Endodermal cell (in vitro differentiated cells): ENCODE measurements around the gene OMD. TPM values are rescaled to one million over a fixed set of nuclear protein-coding genes. Genes with fewer than 3 reads are reported as not detected.

Experiments
- DNase-seq: peaks from one replicate; pipeline ENCODE4 v3.0.0-alpha.2; 2017
- H3K27ac ChIP-seq: 2 replicates; pipeline ENCODE4 v1.5.1; 2013; ENCODE audit warnings: mild to moderate bottlenecking, low read depth, low read length, moderate library complexity
- H3K27me3 ChIP-seq: 2 replicates; pipeline ENCODE4 v1.6.1; 2013; ENCODE audit warnings: mild to moderate bottlenecking, low read length, moderate library complexity; ENCODE audit not compliant: insufficient read depth, control insufficient read depth, poor library complexity, severe bottlenecking
- H3K36me3 ChIP-seq: 2 replicates; pipeline ENCODE4 v1.7.0; 2013; ENCODE audit warnings: mild to moderate bottlenecking, low read length, moderate library complexity; ENCODE audit not compliant: control insufficient read depth, insufficient read depth
- H3K4me1 ChIP-seq: one replicate; pipeline ENCODE4 v1.7.0; 2013; ENCODE audit warnings: low read length; ENCODE audit not compliant: control insufficient read depth, insufficient read depth
- H3K4me3 ChIP-seq: 2 replicates; pipeline ENCODE4 v1.5.1; 2013; ENCODE audit warnings: mild to moderate bottlenecking, low read length, moderate library complexity
- H3K9ac ChIP-seq: 2 replicates; pipeline ENCODE4 v1.6.1; 2013; ENCODE audit warnings: mild to moderate bottlenecking, low read length, moderate library complexity; ENCODE audit not compliant: poor library complexity, severe bottlenecking; ENCODE audit errors: extremely low read depth
- H3K9me3 ChIP-seq: 2 replicates; pipeline ENCODE4 v1.6.1; 2013; ENCODE audit warnings: mild to moderate bottlenecking, low read length, moderate library complexity; ENCODE audit not compliant: control insufficient read depth
- H3K27ac Mint-ChIP-seq: 2 replicates; pipeline ENCODE4 v1.8.0; 2020; ENCODE audit warnings: mixed read lengths
- H3K27me3 Mint-ChIP-seq: 2 replicates; pipeline ENCODE4 v1.8.0; 2021; ENCODE audit warnings: mild to moderate bottlenecking, mixed read lengths; ENCODE audit not compliant: insufficient read depth
- H3K36me3 Mint-ChIP-seq: 2 replicates; pipeline ENCODE4 v1.8.0; 2020; ENCODE audit warnings: low read depth, mixed read lengths
- H3K4me1 Mint-ChIP-seq: 2 replicates; pipeline ENCODE4 v1.8.0; 2020; ENCODE audit warnings: mixed read lengths
- H3K4me3 Mint-ChIP-seq: 2 replicates; pipeline ENCODE4 v1.8.0; 2020; ENCODE audit warnings: mild to moderate bottlenecking, moderate library complexity, mixed read lengths
- H3K9me3 Mint-ChIP-seq: 2 replicates; pipeline ENCODE4 v1.8.0; 2020; ENCODE audit warnings: mild to moderate bottlenecking, mixed read lengths
- WGBS, 2 experiments: methylation state at CpG; one replicate each; pipeline versions ENCODE4 v1.1.5 to v1.1.7; 2013; ENCODE audit warnings: missing lambda C conversion rate in 2 of 2, mixed read lengths in 1 of 2; ENCODE audit not compliant: insufficient coverage in 1 of 2, insufficient read length in 1 of 2; 5-methylcytosine and 5-hydroxymethylcytosine counted together
- total RNA-seq, 2 donors: library from RNA; stranded (reverse); fragmentation: NEBNext Ultra II Directional in 1 of 2; extraction: Animal tissue kit (Norgen Biotek cat#: 25700) in 1 of 2; gene quantifications; 2 replicates in 1 of 2; 3 replicates in 1 of 2; pipeline ENCODE4 v1.2.1, GENCODE V29; 2021
- TF ChIP-seq, protein P1 (sequence below): fragments of 200-600 bp; sonication (generic); conservative IDR thresholded peaks from 2 replicates; pipeline ENCODE4 v1.5.0; 2021; ENCODE audit warnings: antibody characterized with exemption, mild to moderate bottlenecking

The OMD gene
- total RNA-seq, 2 donors from 2014 or later = not detected

DNA sequence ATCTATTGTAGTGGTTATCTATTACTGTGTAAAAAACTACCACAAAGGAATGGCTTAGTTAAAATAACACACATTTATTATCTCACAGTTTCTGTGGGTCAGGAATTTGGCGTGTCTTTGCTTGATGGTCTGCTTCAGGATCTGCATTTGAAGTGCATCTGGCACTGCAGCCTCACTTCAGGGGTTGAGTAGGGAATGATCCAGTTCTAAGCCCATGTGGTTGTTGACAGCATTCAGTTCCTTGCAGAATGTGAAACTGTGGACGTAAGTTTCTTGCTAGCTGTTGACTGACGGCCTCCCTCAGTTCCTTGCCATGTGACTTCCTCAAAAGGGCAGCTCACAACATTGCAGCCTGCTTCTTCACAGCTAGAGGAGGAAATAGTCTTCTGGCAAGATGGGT lies 17.8 kb downstream of the OMD start:
- no peak for DNase-seq
- H3K27ac Mint-ChIP-seq = no peak overlapping the region
- H3K9ac ChIP-seq = no peak overlapping the region
- H3K9me3 Mint-ChIP-seq = no peaks in the 10 kb centered on the region
- no peaks in the 10 kb centered on the region for H3K9me3 ChIP-seq
- no peak overlapping the region for H3K27ac ChIP-seq
- no peak overlapping the region for H3K4me3 ChIP-seq
- no peaks in the 10 kb centered on the region for H3K27me3 Mint-ChIP-seq
- H3K4me1 ChIP-seq = no peaks in the 10 kb centered on the region
- H3K36me3 Mint-ChIP-seq = no peaks in the 10 kb centered on the region
- no peak overlapping the region for H3K4me3 Mint-ChIP-seq
- H3K4me1 Mint-ChIP-seq = no peaks in the 10 kb centered on the region
- TF ChIP-seq, protein P1, sequence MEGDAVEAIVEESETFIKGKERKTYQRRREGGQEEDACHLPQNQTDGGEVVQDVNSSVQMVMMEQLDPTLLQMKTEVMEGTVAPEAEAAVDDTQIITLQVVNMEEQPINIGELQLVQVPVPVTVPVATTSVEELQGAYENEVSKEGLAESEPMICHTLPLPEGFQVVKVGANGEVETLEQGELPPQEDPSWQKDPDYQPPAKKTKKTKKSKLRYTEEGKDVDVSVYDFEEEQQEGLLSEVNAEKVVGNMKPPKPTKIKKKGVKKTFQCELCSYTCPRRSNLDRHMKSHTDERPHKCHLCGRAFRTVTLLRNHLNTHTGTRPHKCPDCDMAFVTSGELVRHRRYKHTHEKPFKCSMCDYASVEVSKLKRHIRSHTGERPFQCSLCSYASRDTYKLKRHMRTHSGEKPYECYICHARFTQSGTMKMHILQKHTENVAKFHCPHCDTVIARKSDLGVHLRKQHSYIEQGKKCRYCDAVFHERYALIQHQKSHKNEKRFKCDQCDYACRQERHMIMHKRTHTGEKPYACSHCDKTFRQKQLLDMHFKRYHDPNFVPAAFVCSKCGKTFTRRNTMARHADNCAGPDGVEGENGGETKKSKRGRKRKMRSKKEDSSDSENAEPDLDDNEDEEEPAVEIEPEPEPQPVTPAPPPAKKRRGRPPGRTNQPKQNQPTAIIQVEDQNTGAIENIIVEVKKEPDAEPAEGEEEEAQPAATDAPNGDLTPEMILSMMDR = no peak
- no peaks in the 10 kb centered on the region for H3K27me3 ChIP-seq
- H3K36me3 ChIP-seq = no peaks in the 10 kb centered on the region
- WGBS, 2 experiments = 90 to 100% methylated on average over 1 to 3 of the region's 3 CpGs

DNA sequence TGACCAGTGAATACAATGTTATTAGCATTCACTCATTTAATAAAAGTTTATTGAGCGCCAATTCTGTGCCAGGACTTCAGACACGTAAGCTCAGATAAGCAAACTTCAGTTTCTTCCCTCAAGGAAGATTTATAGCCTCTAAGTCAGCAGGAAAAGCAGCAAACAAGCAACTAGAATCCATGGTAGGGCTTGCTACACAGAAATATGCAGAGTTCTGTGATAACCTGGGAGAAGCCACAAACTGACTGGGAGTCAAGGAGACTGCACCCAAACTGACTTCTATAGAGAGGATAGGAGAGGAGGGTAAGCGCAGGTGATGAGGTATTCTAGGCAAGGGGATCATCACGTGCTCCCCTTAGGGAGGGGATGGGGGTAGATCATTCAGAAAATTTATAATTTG lies 18.5 kb downstream of the OMD start:
- 83 to 89% methylated on average over 3 to 4 of the region's 4 CpGs for WGBS, 2 experiments
- H3K27me3 ChIP-seq = no peaks in the 10 kb centered on the region
- Mint-ChIP-seq H3K36me3 (no peaks in the 10 kb centered on the region), H3K4me3 (no peak overlapping the region), H3K27me3 (no peaks in the 10 kb centered on the region), H3K4me1 (no peaks in the 10 kb centered on the region), H3K27ac (no peak overlapping the region), H3K9me3 (no peaks in the 10 kb centered on the region)
- H3K36me3 ChIP-seq = no peaks in the 10 kb centered on the region
- H3K27ac ChIP-seq = no peak overlapping the region
- TF ChIP-seq, protein P1 = no peak
- no peaks in the 10 kb centered on the region for H3K4me1 ChIP-seq
- no peaks in the 10 kb centered on the region for H3K9me3 ChIP-seq
- DNase-seq = no peak
- no peak overlapping the region for H3K4me3 ChIP-seq
- no peak overlapping the region for H3K9ac ChIP-seq

DNA sequence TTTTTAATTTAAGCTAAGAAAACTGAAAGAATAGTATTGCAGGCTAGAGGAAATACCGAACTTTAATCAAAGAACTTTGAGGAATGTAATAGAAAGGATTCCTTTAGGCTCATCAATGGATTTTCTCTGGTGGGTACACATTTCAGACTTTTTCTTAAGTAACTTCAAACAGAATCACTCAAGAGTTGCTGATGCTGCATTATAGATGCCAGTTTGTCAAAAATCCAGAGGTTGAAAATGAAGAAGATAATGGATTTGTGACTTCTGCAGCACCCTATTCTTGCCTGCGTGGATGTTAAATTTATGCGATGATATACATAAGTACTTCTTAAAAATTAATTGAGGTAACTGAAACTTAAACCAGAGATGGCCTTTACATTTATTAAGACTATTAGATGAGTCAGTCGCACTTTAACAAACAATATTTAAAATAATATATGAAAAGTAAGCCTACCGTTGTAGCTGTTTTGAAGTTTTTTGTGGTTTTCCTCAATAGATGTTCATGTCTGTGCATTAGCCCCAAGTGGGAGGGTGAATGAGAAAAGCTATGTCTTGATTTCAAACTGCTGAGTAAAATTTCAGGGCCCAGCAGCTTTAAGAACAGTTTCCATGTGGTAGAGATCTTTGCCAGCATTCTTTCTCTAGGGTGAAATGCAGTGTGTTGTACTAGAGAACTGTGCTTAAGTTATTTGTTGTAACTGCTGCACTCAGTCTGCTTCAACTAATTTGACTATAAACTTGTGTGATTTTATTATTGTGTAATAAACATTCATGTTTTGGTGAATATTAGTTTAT lies 20.0 kb downstream of the OMD start, which contains the start of gene OGN:
OGN (minus strand) TSS at position 537 of the 795 bp plus-strand sequence. CDS start 1,171 bp downstream, outside the sequence.
- H3K4me3 Mint-ChIP-seq = no peak within 1 kb of the TSS
- H3K4me1 ChIP-seq = no peaks in the 10 kb centered on the region
- WGBS, 2 experiments = 91 to 100% methylated on average over 2 to 4 of the region's 5 CpGs
- H3K27me3 ChIP-seq = no peaks in the 10 kb centered on the region
- no peaks in the 10 kb centered on the region for H3K27me3 Mint-ChIP-seq
- no peak for DNase-seq
- no peaks in the 10 kb centered on the region for H3K36me3 Mint-ChIP-seq
- TF ChIP-seq, protein P1 = no peak
- no peaks in the 10 kb centered on the region for H3K36me3 ChIP-seq
- H3K27ac ChIP-seq = no peak within 1 kb of the TSS
- H3K27ac Mint-ChIP-seq = no peak within 1 kb of the TSS
- no peak within 1 kb of the TSS for H3K4me3 ChIP-seq
- no peaks in the 10 kb centered on the region for H3K4me1 Mint-ChIP-seq
- H3K9me3 Mint-ChIP-seq = no peaks in the 10 kb centered on the region
- H3K9ac ChIP-seq = no peak within 1 kb of the TSS
- no peaks in the 10 kb centered on the region for H3K9me3 ChIP-seq
